ENCODE results near the gene SYT2. TPM values are rescaled to one million over a fixed set of nuclear protein-coding genes. Genes with fewer than 3 reads are reported as not detected.
"Not testable (repeated sequence)": the region's sequence is repeated elsewhere in the genome, so short reads cannot be mapped to it uniquely, and the experiment has no call there.

SYT2 gene
- total RNA-seq, 1 donor, result under 0.01 TPM

GRCh38 chr1:202619012-202619411 is 91.2 kb downstream of the SYT2 start:
- not testable (repeated sequence) for H3K9me3 ChIP-seq (ENCODE audit: low read depth, low read length); H3K4me3 ChIP-seq (ENCODE audit: low read length)
- Histone ChIP-seq H3K4me1 (ENCODE audit: insufficient read depth, low read length) (peaks cover 34% of the 10 kb centered on the region), H3K27me3 (ENCODE audit: insufficient read depth, low read length) (peaks cover 67% of the 10 kb centered on the region)

- no peaks in the 10 kb centered on the region for H3K9me3 ChIP-seq (ENCODE audit: low read depth, low read length)
- peaks cover 34% of the 10 kb centered on the region for H3K4me1 ChIP-seq (ENCODE audit: insufficient read depth, low read length)
- H3K4me3 ChIP-seq (ENCODE audit: low read length), result no peak overlapping the region
- peaks cover 59% of the 10 kb centered on the region for H3K27me3 ChIP-seq (ENCODE audit: insufficient read depth, low read length)
Observed at GRCh38 chr1:202616355-202616915, 93.8 kb downstream of the SYT2 start.

- Histone ChIP-seq H3K9me3 (ENCODE audit: low read depth, low read length) (no peaks in the 10 kb centered on the region), H3K4me3 (ENCODE audit: low read length) (no peak overlapping the region), H3K4me1 (ENCODE audit: insufficient read depth, low read length) (peaks cover 34% of the 10 kb centered on the region), H3K27me3 (ENCODE audit: insufficient read depth, low read length) (peaks cover 54% of the 10 kb centered on the region)
Observed at GRCh38 chr1:202615501-202616354, 94.5 kb downstream of the SYT2 start.

- Histone ChIP-seq H3K27me3 (ENCODE audit: insufficient read depth, low read length) (peaks cover 48% of the 10 kb centered on the region), H3K4me1 (ENCODE audit: insufficient read depth, low read length) (peaks cover 34% of the 10 kb centered on the region)
- not testable (repeated sequence) for H3K4me3 ChIP-seq (ENCODE audit: low read length); H3K9me3 ChIP-seq (ENCODE audit: low read depth, low read length)
Observed at GRCh38 chr1:202615208-202615500, 95.1 kb downstream of the SYT2 start.

- H3K27me3 ChIP-seq (ENCODE audit: insufficient read depth, low read length), result peaks cover 43% of the 10 kb centered on the region
Observed at GRCh38 chr1:202614363-202615207, 95.7 kb downstream of the SYT2 start.

GRCh38 chr1:202613571-202613970 is 96.7 kb downstream of the SYT2 start:
- H3K4me1 ChIP-seq (ENCODE audit: insufficient read depth, low read length), result peaks cover 33% of the 10 kb centered on the region
- no peak overlapping the region for H3K4me3 ChIP-seq (ENCODE audit: low read length)
- no peaks in the 10 kb centered on the region for H3K9me3 ChIP-seq (ENCODE audit: low read depth, low read length)
- H3K27me3 ChIP-seq (ENCODE audit: insufficient read depth, low read length), result peaks cover 34% of the 10 kb centered on the region

More at GRCh38 chr1:202614363-202615207, 95.7 kb downstream of the SYT2 start:
- not testable (repeated sequence) for H3K4me3 ChIP-seq (ENCODE audit: low read length); H3K9me3 ChIP-seq (ENCODE audit: low read depth, low read length)
- peaks cover 34% of the 10 kb centered on the region for H3K4me1 ChIP-seq (ENCODE audit: insufficient read depth, low read length)

GRCh38 chr1:202612036-202612435 is 98.2 kb downstream of the SYT2 start:
- H3K27me3 ChIP-seq (ENCODE audit: insufficient read depth, low read length), result peaks cover 39% of the 10 kb centered on the region
- H3K4me3 ChIP-seq (ENCODE audit: low read length); H3K9me3 ChIP-seq (ENCODE audit: low read depth, low read length): not testable (repeated sequence)
- peaks cover 22% of the 10 kb centered on the region for H3K4me1 ChIP-seq (ENCODE audit: insufficient read depth, low read length)

- H3K9me3 ChIP-seq (ENCODE audit: low read depth, low read length), result no peaks in the 10 kb centered on the region
- H3K4me3 ChIP-seq (ENCODE audit: low read length), result no peak overlapping the region
- H3K27me3 ChIP-seq (ENCODE audit: insufficient read depth, low read length), result peaks cover 27% of the 10 kb centered on the region
- no peaks in the 10 kb centered on the region for H3K4me1 ChIP-seq (ENCODE audit: insufficient read depth, low read length)
Observed at GRCh38 chr1:202605515-202605914, 104.7 kb downstream of the SYT2 start.

- no peaks in the 10 kb centered on the region for H3K9me3 ChIP-seq (ENCODE audit: low read depth, low read length)
- H3K4me1 ChIP-seq (ENCODE audit: insufficient read depth, low read length), result no peaks in the 10 kb centered on the region
- peaks cover 37% of the 10 kb centered on the region for H3K27me3 ChIP-seq (ENCODE audit: insufficient read depth, low read length)
- no peak overlapping the region for H3K4me3 ChIP-seq (ENCODE audit: low read length)
Observed at GRCh38 chr1:202603435-202603834, 106.8 kb downstream of the SYT2 start.

- Histone ChIP-seq H3K4me3 (ENCODE audit: low read length) (no peak overlapping the region), H3K9me3 (ENCODE audit: low read depth, low read length) (no peaks in the 10 kb centered on the region), H3K27me3 (ENCODE audit: insufficient read depth, low read length) (peaks cover 20% of the 10 kb centered on the region), H3K4me1 (ENCODE audit: insufficient read depth, low read length) (peaks cover 6% of the 10 kb centered on the region)
Observed at GRCh38 chr1:202600432-202601041, 109.7 kb downstream of the SYT2 start.

GRCh38 chr1:202599669-202600431 is 110.4 kb downstream of the SYT2 start:
- Histone ChIP-seq H3K4me3 (ENCODE audit: low read length) (no peak overlapping the region), H3K4me1 (ENCODE audit: insufficient read depth, low read length) (peaks cover 6% of the 10 kb centered on the region), H3K27me3 (ENCODE audit: insufficient read depth, low read length) (peaks cover 22% of the 10 kb centered on the region), H3K9me3 (ENCODE audit: low read depth, low read length) (no peaks in the 10 kb centered on the region)

- H3K4me3 ChIP-seq (ENCODE audit: low read length), result no peak overlapping the region
- peaks cover 21% of the 10 kb centered on the region for H3K27me3 ChIP-seq (ENCODE audit: insufficient read depth, low read length)
- H3K9me3 ChIP-seq (ENCODE audit: low read depth, low read length), result no peaks in the 10 kb centered on the region
- H3K4me1 ChIP-seq (ENCODE audit: insufficient read depth, low read length), result peaks cover 6% of the 10 kb centered on the region
Observed at GRCh38 chr1:202597090-202597761, 113.0 kb downstream of the SYT2 start.

- peaks cover 21% of the 10 kb centered on the region for H3K27me3 ChIP-seq (ENCODE audit: insufficient read depth, low read length)
- H3K9me3 ChIP-seq (ENCODE audit: low read depth, low read length), result no peaks in the 10 kb centered on the region
- H3K4me3 ChIP-seq (ENCODE audit: low read length), result no peak overlapping the region
- peaks cover 6% of the 10 kb centered on the region for H3K4me1 ChIP-seq (ENCODE audit: insufficient read depth, low read length)
Observed at GRCh38 chr1:202596638-202597037, 113.6 kb downstream of the SYT2 start.

- no peak overlapping the region for H3K4me3 ChIP-seq (ENCODE audit: low read length)
Observed at GRCh38 chr1:202593845-202594244, 116.4 kb downstream of the SYT2 start.

More at GRCh38 chr1:202593845-202594244, 116.4 kb downstream of the SYT2 start:
- Histone ChIP-seq H3K4me1 (ENCODE audit: insufficient read depth, low read length) (peaks cover 6% of the 10 kb centered on the region), H3K9me3 (ENCODE audit: low read depth, low read length) (no peaks in the 10 kb centered on the region), H3K27me3 (ENCODE audit: insufficient read depth, low read length) (peaks cover 10% of the 10 kb centered on the region)

Measured in mononuclear cell (primary cell).